HG03571 (cell line): Measurements from ENCODE around the gene RELT.
"Not testable (repeated sequence)": the region's sequence is repeated elsewhere in the genome, so short reads cannot be mapped to it uniquely, and the experiment has no call there.

ENCODE experiments used
- ATAC-seq: cut with Tn5 transposase; IDR thresholded peaks from one replicate; pipeline ENCODE4 v1.9.1; 2021; ENCODE audit not compliant: unreplicated experiment

The RELT gene

DNA sequence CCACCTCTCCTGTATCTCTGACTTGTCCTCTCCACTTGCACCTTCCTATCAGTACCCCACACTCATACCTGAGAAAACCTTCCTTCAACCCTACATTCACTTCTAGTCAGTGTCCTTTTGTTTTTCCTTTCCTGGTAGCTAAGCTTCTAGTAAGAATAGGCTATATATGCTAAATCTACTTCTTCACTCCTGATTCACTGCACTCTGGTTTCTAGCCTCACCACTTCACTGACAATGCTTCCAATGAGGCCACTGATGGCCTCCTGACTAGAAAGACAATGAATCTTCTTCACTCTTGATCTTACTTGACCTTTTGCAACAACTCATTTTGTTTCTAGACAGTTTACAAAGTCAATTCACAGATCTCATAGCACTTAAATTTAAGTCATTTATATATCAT lies 52.0 kb downstream of the RELT start:
- no peak for ATAC-seq

GRCh38 chr11:73428699-73429098 lies 52.5 kb downstream of the RELT start:
- ATAC-seq = no peak

DNA sequence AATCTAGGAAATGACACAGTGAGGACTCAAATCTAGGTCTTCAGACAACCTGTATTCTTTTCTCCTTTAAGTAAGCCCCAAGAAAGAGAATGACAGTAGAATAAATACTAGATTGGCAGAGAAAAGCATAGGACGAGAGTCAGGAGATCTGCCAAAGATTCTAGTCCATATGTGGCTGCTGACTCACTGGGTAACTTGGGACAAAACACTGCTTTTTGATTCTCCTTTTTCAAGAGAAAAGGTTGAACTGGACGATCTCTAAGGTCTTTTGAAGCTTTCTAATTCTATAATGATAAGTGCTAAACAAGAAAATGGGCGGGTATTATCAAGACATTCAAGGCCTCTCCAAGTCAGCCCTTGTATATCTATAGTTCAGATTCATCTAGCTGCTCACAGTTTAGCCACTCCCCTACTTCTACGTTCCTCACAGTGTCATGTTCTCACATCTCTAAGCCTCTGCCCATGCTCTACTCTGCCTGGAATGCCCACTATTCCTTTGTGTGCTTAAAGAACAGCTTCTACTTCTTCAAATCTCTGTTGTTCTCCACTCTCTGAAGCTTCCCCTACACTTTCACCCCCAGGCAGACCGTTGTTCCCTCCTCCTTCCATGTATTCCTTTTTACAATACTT lies 53.0 kb downstream of the RELT start:
- ATAC-seq = no peak

DNA sequence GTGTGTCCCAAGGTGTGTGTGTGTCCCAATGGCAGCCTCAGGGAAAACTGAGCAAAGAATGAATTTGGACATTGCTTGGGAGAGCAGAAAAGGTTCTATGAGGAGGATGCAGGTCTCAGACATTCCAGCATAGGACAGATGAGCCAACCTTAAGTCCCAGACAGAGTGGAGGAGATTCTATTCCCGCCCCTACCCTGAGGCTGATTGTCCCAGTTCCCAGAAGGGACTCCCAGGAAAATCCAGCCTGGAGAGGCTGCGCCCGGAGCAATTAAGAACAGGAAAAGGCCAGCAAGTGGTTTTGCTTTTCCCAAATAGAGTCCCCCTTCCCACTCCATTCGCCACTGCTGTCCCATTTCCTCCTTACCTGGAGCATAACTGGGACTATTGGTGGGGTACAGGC lies 54.1 kb downstream of the RELT start:
- no peak for ATAC-seq

DNA sequence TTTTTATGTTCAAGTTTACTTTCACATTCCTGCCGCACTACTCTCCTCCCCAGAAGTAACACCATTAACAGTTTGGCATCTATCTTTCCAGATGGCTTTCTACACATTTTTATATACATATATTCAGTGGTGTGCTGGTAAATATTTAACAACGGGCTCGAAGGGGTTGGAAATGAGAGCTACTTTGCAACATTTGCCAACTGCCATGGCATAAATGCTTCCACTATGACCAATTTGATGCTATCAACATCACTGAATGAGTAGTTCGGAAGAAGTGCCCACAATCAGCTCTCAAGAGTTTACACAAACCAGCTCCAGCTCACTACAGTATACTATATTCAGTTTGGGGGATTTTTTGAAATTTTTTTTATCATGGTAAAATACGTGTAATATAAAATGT lies 55.2 kb downstream of the RELT start:
- no peak for ATAC-seq

DNA sequence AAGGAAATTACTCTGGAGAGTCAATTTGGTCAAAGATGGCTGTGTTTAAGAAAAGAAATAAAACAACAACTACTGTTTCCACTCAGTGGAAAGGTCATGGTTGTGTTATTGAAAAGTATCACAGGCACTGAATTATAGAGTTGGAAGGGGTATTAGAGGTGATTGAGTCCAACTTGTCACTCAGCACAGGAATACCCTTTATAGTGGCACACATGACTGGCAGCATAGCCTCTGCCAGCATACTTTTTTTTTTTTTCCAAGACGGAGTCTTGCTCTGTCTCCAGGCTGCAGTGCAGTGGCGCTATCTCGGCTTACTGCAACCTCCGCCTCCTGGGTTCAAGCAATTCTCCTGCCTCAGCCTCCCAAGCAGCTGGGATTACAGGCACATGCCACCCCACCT lies 60.7 kb downstream of the RELT start:
- ATAC-seq = not testable (repeated sequence)

DNA sequence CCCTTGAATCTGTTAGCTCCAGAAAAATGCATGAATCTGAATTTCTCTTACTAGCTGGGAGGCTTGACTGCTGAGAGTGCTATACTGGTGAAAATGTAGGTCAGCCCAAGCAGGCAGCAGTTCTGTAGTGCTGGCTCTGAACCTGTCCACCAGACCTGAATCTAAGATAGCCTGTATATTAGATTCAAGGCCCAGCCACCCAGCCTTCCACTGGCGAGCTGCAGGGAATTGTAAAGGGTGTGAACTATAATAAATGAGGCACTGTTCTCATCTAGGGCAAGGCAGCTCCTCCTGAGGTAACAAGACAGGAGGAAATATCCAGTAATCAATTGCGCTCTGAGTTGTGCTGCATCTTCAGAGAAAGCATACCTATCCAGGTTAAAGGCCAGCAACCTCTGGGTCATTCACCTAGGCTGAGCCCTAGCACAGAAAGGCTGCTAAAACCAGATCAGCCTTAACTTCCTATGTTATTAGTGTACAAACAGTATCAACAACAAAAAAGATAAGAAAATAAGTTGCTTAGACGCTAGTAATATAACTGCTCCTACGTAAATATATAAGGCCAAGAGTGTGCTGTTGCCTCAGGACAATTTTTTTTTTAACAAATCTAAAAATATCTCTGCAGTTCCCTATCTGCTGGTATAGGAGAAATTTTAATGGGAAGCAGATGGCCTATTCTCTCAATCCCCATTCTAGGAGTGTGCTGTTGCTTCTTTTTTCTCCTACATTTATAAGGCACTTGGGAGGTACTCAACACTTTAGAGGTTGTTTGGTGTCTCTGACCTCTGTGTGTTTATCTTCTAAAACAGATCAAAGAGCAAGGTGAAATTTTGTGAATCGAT lies 63.0 kb downstream of the RELT start:
- no peak for ATAC-seq

- ATAC-seq = no peak
These were observed 69.8 kb downstream of the RELT start for GRCh38 chr11:73445980-73446379.

- no peak for ATAC-seq
These were observed 70.6 kb downstream of the RELT start for GRCh38 chr11:73446766-73447165.
